ENCODE measurements around the gene APOBEC3A.
"Not testable (repeated sequence)": the region's sequence is repeated elsewhere in the genome, so short reads cannot be mapped to it uniquely, and the experiment has no call there.

The APOBEC3A gene

GRCh38 chr22:38981992-38982927, 24.9 kb downstream of the APOBEC3A start, which contains the start of gene APOBEC3B:
Gene APOBEC3B, plus strand, starts transcription at chr22:38982347. Its CDS starts 107 bp downstream, at chr22:38982454.
- FAIRE-seq = no peak

GRCh38 chr22:38984224-38984623, 26.8 kb downstream of the APOBEC3A start:
- no peak for FAIRE-seq

- FAIRE-seq = not testable (repeated sequence)
Measured at GRCh38 chr22:38984784-38985757, 27.7 kb downstream of the APOBEC3A start.

- FAIRE-seq = no peak
Measured at GRCh38 chr22:38986629-38987028, 29.2 kb downstream of the APOBEC3A start.

GRCh38 chr22:38987171-38987895, 29.9 kb downstream of the APOBEC3A start:
- FAIRE-seq = no peak

GRCh38 chr22:38989466-38989865, 32.1 kb downstream of the APOBEC3A start:
- FAIRE-seq = no peak

- FAIRE-seq = not testable (repeated sequence)
Measured at GRCh38 chr22:38992871-38993371, 35.5 kb downstream of the APOBEC3A start.

GRCh38 chr22:38996105-38996504, 38.7 kb downstream of the APOBEC3A start:
- no peak for FAIRE-seq

- no peak for FAIRE-seq
Measured at GRCh38 chr22:38997518-38997917, 40.1 kb downstream of the APOBEC3A start.

GRCh38 chr22:39003165-39003638, 45.8 kb downstream of the APOBEC3A start:
- no peak for FAIRE-seq

GRCh38 chr22:39007177-39007576, 49.8 kb downstream of the APOBEC3A start:
- FAIRE-seq = no peak

- FAIRE-seq = not testable (repeated sequence)
Measured at GRCh38 chr22:39008271-39008850, 51.0 kb downstream of the APOBEC3A start.

- FAIRE-seq = no peak
Measured at GRCh38 chr22:39010946-39011345, 53.5 kb downstream of the APOBEC3A start.

Measured in colon (tissue), 2 donors.